Measurements from ENCODE around the gene CTTN.

GRCh38 chr11:70415642-70416395 is 17.5 kb downstream of the CTTN start:
- no peak for TF ChIP-seq CTCF (IDR thresholded peaks at IDR 0.05)
- no peak for TF ChIP-seq EP300 (IDR thresholded peaks at IDR 0.05)
